HG03460 (cell line): ENCODE measurements around the gene AMFR.

ENCODE experiments used
- ATAC-seq: cut with Tn5 transposase; IDR thresholded peaks from one replicate; pipeline ENCODE4 v1.9.1; 2021; ENCODE audit not compliant: unreplicated experiment

The AMFR gene

DNA sequence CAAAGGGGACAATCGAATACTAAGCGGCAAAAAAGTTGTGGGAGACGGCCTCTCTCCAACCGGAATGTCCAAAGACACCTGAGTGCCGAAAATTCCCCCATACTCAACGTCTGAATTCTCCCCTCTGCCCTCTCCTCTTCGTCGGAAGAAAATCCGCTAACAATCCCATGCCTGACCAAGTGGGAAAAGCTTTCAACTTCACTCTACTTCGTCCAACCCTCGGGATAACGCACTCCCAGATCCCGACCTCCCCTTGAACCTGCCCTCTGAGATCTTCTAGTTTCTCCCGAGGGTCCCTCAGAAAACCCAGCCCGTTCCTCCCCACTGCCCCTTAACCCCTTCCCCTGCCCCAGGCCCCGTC is 961 bp downstream of the AMFR start:
- ATAC-seq = no peak

DNA sequence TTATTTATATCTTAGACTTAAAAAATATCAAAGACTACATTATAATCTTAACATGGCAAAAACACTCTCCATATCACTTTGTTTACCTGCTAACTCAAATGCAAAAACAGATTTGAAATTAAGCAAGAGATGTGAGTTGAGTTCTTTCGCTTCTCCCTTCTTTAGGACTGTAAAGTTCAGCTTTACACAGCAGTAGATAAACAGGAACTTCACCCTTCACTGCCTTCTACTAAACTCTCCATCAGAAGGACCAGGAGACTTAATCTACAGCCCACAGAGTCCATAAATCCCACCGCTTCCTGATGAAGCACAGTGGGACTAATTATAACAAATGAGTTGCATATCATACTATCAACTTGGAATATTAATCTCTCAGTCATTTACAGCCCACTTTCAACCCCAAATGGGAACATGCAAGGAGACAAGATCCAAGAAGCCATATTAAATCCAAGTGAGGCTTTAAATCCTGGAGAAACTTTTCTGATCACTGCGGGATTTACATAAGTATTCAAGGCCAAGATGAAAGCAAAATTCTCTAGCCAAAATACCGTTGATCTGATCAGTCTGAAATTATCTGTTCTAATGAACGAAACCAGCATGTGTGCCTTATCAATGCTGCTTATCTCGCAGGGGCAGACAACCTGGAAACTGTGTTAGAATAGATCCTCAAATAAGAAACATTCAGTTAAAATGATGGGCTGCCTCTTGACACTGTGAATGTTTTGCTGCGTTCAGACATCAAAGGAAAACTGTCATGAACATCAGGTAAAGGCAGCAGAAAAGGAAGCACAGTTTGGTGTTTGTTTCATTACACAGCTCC is 1.6 kb downstream of the AMFR start:
- ATAC-seq = no peak

DNA sequence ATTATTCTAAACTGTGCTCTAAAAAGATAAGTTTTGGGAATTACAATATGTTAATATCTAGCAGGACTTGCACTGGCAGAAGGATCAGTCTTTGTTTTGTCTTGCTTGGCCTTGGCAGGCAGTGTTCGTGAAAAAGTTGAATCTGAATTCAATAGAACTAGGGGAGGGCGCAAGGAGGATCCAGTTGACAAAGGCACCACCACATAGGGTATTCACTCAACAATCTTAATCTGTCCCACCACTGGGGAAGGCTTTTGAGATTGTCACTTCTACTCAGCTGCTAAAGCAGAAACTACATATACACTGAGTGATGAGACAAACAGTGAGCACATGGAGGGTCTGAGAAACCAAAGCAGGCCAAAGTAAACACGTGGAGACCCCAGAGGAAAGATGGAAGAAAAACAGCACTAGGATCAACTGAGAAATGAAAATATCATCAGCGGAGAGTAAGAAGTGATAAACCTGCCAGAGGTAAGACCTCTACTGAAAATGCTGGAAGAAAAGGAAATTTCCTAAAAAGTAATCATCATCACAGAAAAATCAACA is 2.4 kb downstream of the AMFR start:
- no peak for ATAC-seq

DNA sequence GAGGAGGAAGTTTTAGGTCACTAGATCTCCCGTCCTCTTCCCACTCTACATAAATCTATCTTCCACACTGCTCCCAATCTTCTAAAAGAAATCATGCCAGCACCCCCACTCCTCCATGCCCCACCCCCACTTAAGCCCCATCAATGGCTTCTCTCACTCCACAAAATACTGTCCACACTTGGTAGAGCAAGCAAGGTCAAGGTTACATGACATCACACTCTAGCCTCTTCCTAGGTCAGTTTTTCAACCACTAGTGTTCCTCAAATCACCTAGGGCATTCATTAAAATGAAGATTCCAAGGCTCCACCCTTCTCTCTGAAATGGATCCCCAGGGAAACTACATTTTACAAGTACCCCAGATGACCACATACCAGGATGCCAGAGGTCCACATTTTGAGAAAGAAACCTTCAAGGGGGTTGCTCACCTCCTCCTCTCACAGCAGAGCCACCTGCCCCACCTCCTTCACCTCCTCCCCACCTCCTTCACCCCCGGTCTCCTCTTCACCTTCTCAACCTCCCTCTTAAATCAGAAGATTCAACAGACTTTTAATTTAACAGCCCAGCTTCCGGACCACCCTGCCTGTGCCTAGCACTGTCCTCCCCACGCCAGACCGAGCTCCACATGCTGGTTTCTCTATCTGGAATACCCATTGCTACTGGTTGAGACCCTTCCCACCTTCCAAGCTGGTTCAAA is 3.2 kb downstream of the AMFR start:
- no peak for ATAC-seq

DNA sequence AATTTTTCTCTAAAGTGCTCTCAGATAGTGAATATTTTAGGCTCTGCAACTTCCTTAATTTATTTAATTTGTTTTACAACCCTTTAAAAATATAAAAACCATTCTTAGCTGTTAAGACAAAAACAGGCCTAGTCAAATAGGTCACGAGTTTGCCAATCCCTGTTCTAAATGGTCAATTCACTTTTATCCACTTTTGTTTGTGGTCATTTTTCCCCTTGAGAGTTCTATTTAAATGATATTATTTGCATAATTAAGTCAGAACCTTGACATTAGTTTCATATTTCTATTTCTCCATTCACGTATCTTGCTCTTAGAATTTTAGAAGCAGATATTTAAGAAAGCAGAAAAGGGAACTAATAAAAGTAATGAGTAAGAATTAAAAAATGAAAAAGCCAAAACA is 4.0 kb downstream of the AMFR start:
- ATAC-seq = no peak

DNA sequence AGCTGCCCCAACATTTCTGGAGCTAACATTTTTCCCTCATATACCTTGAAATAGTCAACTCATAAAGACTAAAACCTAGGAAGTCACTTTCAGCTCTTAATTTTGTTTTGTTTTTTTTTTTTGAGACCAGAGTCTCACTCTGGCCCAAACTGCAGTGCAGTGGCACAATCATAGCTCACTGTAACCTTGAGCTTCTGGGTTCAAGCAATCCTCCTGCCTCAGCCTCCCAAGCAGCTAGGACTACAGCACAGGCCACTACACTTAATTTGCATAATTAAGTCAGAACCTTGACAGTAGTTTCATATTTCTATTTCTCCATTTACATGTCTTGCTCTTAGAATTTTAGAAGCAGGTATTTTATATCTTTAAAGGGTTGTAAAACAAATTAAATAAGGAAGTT is 4.7 kb downstream of the AMFR start:
- no peak for ATAC-seq

DNA sequence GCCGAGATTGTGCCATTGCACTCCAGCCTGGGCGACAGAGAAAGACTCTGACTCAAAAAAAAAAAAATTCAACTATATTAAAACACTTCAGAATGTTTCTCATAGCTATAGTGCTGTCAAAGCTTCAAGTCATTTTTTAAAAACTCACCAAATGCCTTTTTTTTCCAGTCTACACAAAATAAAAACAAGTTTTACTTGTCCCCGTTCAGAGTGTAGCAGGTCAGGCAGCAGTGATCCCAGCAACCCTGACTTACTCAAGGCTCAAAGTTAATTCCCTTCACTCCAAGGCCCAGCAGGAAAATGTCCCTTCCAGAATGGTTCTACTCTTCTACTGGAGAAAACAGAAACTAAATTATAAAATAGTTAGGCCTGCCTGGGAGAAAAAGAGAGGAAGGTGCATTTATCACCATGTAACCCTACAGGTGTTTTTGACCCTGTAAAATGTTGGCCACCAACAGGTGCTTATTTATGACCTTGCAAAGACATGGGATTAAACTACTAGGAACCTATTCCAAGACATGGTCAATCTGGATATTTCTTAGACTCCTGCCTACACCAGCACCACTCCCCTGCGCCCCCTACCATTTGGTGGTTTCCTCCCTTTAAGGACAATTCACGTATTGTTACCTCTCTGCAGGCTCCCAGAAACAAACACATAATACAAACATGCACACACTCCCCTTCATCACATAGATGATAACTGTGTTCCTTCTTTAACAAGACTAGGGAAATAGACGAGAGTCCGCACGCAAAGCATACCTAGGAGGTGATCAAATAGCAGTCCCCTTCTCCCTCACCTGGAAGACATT is 5.4 kb downstream of the AMFR start:
- no peak for ATAC-seq

DNA sequence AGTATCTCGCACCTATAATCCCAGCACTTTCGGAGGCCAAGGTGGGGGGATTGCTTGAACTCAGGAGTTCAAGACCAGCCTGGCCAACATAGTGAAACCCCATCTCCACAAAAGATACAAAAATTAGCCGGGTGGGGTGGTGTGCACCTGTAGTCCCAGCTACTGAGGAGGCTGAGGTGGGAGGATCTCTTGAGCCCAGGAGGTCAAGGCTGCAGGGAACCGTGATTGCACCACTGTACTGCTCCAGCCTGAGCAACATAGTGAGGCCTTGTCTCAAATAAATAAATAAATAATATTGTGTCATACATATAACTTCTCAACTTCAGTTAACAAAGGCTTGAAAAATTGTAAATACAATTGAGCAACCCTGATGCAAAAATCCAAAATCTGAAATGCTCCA is 8.2 kb downstream of the AMFR start:
- no peak for ATAC-seq

DNA sequence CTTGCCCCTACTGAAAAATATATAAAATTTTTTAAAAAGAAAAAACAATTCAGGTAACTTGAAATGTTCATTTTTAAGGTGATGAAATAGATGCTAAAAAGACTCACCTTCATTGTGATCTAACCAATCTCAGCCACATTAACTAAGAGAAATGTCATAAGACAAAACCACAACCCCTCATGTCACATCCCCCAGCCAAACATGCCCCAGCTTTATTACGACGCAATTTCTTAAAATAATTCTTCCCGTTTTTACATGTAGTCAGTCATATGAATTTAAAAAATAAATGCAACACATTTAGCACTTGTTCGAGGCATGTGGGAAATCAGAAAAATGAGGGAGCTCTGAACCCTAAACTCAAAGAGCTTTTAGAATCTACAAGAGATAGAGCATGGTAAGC is 9.5 kb downstream of the AMFR start:
- no peak for ATAC-seq

DNA sequence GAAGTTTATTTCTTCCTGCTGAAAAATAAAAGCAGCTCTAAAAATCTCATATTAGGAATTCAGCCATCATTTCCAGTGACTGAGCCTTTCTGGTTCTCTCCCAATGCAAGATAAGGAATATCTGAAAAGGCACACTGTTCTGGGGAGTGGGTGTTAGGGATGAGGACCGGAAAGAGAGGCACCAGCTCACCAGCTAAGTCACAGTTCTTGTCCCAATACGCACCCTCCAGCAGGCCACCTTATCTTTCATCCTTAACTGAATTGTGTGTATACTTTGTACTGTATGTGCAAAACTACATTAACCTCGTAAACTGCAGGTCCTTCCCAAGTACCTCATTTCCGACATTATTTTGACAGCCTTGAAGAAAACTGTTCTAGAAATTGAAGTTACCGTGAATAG is 11.0 kb downstream of the AMFR start:
- no peak for ATAC-seq

DNA sequence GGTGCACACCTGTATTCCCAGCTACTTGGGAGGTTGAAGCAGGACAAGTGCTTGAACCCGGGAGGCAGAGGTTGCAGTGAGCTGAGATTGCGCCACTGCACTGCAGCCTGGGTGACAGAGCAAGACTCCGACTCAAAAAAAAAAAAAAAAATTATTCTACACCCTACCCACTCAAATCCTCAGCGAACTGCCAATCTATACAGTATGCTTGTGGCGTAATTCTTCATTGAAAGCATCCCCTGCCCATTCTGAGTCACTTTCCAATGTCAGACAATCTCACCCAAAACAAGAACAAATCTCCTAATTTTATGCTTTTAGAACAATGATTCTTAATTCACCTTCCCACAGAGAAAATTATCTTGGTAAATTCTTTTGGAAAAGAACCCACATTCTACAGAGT is 12.0 kb downstream of the AMFR start:
- ATAC-seq = no peak

DNA sequence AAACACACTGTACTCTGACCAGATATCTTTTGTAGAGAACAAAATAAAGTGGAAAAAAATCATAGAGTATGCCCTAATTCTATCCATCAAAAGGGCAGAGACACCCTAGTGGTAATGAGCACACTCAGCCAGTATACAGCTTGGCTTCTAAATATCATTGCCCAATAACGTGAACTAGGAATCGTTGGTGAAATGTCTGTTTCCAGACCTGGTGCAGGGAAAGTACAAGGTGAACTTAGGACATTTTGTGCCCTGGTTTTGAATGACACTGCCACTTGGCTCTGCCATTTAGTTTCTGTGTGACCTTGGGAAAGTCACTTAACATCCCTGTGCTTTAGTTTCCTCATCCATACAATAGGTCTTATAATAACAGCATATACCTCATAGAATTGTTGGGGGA is 13.7 kb downstream of the AMFR start:
- ATAC-seq = no peak

DNA sequence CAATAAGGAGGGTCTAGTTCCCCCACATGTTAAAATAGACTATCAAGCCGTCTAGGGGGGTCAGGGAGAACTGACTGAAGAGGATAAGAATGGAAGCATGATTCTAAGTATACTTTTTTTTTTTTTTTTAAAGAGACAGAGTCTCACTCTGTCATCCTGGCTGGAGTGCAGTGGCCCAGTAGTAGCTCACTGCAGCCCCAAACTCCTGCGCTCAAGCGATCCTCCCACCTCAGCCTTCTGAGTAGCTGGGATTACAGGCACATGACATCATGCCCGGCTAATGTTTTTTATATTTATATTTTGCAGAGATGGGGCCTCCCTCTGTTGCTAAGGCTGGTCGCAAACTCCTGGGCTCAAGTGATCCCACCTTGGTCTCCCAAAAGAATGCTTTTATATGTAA is 14.2 kb downstream of the AMFR start:
- no peak for ATAC-seq

DNA sequence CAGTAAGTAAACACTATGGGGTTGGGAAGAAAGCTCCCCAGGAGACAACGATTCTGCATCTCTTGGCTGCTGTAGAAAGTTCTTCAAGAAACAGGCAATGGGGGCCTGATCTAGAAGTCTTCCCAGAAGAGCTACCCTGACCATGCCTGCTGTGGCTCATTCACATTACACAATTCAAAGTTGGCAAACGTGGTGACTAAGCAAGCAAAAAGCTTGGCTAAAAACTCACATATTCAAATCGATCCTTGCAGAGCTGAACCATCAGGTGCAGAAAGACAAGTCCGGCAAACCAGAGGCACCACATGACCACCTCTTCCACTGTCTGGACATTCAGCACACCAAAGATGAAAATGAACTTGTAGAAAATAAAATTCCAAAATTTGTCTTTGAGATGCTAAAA is 16.1 kb downstream of the AMFR start:
- ATAC-seq = no peak

DNA sequence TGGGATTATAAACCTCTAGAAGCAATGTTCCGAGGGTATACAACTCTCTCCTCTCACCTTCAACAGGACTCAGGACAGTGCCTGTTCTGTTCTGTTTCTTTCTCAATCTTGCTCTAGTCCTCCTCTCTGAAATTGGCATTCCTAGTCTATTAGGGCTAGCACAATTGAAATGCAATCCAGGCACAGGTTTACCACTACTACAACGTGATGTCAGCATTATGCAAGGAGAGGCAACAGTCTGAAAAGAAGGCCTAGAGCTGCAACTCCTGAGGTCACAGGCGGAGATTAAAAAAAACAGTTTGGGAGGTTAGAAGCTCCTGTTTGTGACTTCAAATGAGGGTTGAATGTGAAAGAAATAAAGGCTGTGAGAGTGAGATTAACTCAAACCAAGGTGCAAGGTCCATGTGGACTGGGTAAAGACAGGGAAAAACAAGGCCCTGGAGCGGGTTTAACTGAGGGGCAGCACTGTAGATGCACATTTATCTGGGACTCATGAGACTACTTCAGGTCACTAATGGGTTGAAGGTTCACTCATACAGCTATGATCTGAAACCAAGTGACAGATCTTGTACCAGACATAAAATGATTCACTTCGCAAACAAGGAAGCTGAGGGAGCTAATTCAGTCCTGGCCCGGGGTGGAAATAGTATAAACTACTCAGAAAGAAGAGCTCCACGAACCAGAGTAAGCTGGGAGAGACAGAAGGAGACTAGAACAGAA is 16.8 kb downstream of the AMFR start:
- no peak for ATAC-seq

DNA sequence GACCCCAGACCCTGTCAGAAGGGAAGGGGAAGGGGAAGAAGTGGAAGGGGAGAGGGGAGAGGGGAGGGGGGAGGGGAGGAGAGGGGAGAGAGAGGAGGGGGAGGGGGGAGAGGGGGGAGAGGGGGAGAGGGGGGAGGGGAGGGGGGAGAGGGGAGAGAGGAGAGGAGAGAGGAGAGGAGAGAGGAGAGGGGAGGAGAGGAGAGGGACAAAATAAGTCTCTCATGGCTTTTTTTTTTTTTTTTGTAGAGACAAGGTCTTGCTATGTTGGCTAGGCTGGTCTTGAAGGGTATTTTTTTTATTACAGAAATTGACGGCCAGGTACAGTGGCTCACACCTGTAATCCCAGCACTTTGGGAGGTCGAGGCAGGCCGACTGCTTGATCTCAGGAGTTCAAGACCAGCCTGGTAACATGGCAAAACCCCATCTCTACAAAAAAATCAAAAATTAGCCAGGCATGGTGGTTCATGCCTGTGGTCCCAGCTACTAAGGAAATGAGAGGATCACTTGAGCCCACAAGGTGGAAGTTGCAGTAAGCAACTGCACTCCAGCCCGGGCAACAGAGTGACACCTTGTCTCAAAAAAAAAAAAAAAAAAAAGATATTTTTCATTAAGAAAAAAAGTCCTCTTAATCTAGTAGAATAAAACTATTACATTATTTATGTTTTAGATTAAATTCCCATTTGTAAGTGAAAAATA is 19.2 kb downstream of the AMFR start:
- no peak for ATAC-seq

DNA sequence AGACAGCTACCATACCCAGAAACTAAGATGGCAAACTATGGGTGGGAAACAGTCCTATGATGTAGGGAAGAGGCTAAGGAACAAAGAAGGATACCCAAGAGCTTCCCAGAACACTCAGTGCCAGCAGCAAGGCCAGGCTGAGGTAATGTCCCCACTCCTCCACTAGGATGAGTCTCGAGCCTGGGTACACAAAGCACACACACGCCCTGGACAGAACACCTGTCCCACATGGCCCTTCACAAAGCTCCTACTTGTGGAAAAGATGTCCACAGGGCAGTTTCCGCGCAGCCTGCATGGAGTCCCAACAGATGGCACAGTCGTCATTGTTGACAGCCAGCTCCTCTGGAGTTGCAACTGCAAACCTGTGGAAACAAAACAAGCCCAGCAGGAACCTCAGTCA is 23.9 kb downstream of the AMFR start:
- ATAC-seq = no peak

DNA sequence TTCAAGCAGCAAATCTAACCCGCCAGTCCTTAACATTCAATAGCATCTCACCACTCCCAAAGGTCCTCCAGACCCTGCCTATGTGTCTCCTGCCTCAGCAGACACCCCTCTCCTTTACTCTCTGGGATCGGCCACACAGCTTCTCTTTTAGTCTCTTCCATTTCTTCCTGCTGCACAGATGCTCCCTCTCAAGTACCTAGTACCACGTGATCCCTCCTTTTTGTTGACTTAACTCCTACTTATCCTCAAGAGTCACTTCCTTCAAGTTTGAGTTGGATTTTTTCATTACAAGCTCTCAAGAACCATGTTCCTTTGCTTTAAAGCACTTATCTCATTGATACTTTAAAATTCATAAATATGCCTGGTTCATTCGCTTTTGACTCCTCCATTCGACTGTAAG is 24.9 kb downstream of the AMFR start:
- no peak for ATAC-seq

DNA sequence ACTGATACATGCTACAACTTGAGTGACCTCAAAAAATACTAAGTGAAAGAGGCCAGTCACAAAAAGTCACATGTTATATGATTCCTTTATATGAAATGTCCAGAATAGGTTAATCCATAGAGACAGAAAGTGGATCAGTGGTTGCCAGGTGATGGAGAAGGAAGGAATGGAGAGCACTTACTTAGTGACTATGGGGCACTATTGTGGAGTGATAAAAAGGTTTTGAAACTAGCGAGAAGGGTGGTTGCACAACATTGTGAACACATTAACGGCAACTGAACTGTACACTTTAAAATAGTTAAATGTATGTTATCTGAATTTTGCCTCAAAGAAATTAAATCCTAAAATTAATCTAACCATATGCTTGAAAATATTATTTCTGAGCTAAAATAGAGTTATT is 25.9 kb downstream of the AMFR start:
- ATAC-seq = no peak

DNA sequence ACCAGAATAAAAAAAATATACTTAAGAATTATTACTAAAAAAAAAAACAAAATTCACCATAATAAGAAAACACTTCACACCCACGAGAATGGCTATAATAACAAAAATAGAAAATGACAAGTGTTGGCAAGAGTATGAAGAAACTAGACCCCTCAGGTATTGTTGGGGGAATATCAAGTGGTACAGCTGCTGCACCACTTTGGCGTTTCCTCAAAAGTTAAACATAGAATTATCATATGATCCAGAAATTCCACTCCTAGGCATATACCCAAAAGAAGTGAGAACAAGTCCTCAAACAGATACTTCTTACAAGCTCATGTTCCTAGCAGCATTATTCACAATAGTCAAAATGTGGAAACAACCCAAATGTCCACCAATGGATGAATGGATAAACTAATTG is 26.3 kb downstream of the AMFR start:
- no peak for ATAC-seq
